Ishikawa (cell line): Measurements from ENCODE around the gene ZDHHC24.

ENCODE experiments used
- CEBPB ChIP-seq: IDR thresholded peaks from 2 replicates; pipeline ENCODE4 v1.6.1; 2012
- CREB1 ChIP-seq: IDR thresholded peaks from 2 replicates; pipeline ENCODE4 v1.6.1; 2012; ENCODE audit warnings: low read depth
- EP300 ChIP-seq: IDR thresholded peaks from 2 replicates; pipeline ENCODE4 v1.6.1; 2012; ENCODE audit warnings: borderline replicate concordance
- FOXM1 ChIP-seq: IDR thresholded peaks from 2 replicates; pipeline ENCODE4 v1.6.1; 2012; ENCODE audit warnings: low read depth, borderline replicate concordance
- NFIC ChIP-seq: IDR thresholded peaks from 2 replicates; pipeline ENCODE4 v1.6.1; 2012
- TAF1 ChIP-seq: IDR thresholded peaks from 2 replicates; pipeline ENCODE4 v1.6.1; 2012; ENCODE audit warnings: low read depth, mild to moderate bottlenecking
- TEAD4 ChIP-seq: IDR thresholded peaks from 2 replicates; pipeline ENCODE4 v1.6.1; 2012
- USF1 ChIP-seq: IDR thresholded peaks from 2 replicates; pipeline ENCODE4 v1.6.1; 2012
- TF ChIP-seq, protein P1 (sequence below): IDR thresholded peaks from 2 replicates; pipeline ENCODE4 v1.6.1; 2012; ENCODE audit warnings: low read depth, mild to moderate bottlenecking

DNA sequence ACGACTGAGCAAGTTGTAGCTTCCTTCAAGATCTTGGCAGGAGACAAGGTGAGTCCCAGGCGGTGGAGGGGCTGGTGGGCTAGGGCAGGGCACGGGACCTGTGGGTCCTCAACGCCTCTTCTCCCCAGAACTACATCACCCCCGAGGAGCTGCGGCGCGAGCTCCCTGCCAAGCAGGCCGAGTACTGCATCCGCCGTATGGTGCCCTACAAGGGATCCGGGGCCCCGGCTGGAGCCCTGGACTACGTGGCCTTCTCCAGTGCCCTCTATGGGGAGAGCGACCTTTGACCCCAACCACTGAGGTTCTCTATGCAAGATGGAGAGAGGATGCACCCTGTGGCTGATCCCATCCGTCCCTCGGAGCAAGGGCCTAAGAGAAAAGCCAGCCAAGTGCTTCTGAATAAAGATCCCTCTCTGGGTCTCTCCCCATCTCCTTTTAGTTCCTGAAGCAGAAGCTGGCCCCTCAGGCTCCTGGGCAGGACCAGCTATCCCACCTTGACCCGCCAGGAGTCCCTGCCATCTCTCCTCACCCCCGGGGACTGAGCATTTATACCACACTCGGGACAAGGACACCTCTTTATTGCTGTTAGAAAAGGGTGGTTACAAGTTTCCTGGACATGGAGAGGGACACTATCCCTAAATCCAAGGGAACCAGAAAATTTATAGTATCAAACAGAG is 17.2 kb upstream of the ZDHHC24 start:
- TF ChIP-seq TEAD4 (no peak), EP300 (no peak), USF1 (no peak), CREB1 (no peak), TAF1 (no peak), CEBPB (no peak), NFIC (no peak), FOXM1 (no peak)
- TF ChIP-seq, protein P1, sequence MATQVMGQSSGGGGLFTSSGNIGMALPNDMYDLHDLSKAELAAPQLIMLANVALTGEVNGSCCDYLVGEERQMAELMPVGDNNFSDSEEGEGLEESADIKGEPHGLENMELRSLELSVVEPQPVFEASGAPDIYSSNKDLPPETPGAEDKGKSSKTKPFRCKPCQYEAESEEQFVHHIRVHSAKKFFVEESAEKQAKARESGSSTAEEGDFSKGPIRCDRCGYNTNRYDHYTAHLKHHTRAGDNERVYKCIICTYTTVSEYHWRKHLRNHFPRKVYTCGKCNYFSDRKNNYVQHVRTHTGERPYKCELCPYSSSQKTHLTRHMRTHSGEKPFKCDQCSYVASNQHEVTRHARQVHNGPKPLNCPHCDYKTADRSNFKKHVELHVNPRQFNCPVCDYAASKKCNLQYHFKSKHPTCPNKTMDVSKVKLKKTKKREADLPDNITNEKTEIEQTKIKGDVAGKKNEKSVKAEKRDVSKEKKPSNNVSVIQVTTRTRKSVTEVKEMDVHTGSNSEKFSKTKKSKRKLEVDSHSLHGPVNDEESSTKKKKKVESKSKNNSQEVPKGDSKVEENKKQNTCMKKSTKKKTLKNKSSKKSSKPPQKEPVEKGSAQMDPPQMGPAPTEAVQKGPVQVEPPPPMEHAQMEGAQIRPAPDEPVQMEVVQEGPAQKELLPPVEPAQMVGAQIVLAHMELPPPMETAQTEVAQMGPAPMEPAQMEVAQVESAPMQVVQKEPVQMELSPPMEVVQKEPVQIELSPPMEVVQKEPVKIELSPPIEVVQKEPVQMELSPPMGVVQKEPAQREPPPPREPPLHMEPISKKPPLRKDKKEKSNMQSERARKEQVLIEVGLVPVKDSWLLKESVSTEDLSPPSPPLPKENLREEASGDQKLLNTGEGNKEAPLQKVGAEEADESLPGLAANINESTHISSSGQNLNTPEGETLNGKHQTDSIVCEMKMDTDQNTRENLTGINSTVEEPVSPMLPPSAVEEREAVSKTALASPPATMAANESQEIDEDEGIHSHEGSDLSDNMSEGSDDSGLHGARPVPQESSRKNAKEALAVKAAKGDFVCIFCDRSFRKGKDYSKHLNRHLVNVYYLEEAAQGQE, result no peak
